ENCODE measurements around the gene AK5. TPM values are rescaled to one million over a fixed set of nuclear protein-coding genes. Genes with fewer than 3 reads are reported as not detected.

AK5 gene
- total RNA-seq, 1 donor from 2014 or later, result not detected

DNA sequence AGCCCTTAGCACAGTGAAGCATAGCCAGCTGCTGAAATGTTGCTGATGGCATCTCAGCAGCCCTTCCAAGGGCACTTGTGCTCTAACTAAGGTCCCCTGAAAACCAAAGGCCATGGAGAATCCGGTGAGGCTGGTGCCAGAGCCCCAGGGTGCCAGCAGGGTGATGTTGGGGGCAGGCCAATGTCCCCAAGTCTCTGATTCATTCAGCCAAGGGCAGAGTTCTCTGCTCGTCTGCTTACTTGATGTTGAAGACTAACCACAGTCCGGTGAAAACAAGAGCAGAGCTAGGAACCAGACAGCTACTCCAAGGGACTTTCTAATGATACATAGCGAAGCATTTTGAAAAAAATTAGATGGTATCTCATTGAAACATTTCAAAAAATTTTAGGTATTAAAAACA, 250.8 kb downstream of the AK5 start:
- no peak for DNase-seq (ENCODE audit: low spot score)
- no peak overlapping the region for H3K27ac Mint-ChIP-seq (ENCODE audit: unreplicated experiment)
- no peaks in the 10 kb centered on the region for H3K9me3 Mint-ChIP-seq (ENCODE audit: unreplicated experiment)
- TF ChIP-seq, protein P1, sequence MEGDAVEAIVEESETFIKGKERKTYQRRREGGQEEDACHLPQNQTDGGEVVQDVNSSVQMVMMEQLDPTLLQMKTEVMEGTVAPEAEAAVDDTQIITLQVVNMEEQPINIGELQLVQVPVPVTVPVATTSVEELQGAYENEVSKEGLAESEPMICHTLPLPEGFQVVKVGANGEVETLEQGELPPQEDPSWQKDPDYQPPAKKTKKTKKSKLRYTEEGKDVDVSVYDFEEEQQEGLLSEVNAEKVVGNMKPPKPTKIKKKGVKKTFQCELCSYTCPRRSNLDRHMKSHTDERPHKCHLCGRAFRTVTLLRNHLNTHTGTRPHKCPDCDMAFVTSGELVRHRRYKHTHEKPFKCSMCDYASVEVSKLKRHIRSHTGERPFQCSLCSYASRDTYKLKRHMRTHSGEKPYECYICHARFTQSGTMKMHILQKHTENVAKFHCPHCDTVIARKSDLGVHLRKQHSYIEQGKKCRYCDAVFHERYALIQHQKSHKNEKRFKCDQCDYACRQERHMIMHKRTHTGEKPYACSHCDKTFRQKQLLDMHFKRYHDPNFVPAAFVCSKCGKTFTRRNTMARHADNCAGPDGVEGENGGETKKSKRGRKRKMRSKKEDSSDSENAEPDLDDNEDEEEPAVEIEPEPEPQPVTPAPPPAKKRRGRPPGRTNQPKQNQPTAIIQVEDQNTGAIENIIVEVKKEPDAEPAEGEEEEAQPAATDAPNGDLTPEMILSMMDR (IDR thresholded peaks at IDR 0.05; ENCODE audit: unreplicated experiment), result no peak
- peaks cover 8% of the 10 kb centered on the region for H3K27me3 Mint-ChIP-seq (ENCODE audit: unreplicated experiment)
- no peak overlapping the region for H3K4me3 Mint-ChIP-seq (ENCODE audit: unreplicated experiment)
- H3K36me3 Mint-ChIP-seq (ENCODE audit: low read depth, unreplicated experiment), result no peaks in the 10 kb centered on the region
- H3K4me1 Mint-ChIP-seq (ENCODE audit: unreplicated experiment), result peaks cover 2% of the 10 kb centered on the region

DNA sequence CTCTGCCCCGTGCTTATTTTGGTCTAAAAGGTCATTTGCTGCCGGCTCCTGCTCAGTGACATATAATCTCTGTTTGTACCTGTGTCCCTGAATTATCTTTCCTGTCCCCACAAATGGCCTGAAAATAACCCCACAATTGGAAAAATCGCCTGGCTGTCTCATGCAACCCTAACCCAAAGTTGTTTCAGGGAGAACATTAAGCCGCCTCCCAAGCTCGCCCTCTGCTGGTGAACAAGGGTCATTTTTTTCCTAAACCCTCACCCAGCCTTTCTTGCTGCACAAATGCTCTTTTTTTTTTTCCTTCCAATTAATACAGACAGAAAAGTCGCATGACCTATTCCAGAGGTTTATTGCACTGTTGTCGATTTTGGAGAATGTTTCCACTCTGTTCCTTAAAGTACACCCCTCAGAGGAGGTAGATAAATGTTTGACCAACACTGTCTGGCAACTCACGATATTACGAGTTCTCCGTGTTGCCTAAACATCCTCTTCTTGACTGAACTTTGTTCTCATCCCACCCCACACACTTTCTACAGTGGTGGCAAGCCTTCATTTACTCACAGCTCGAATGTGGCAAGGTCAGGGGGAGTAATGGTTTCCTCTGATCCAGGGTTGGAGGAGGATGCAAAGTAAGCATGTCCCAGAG, 252.0 kb downstream of the AK5 start:
- peaks cover 2% of the 10 kb centered on the region for H3K4me1 Mint-ChIP-seq (ENCODE audit: unreplicated experiment)
- H3K36me3 Mint-ChIP-seq (ENCODE audit: low read depth, unreplicated experiment), result no peaks in the 10 kb centered on the region
- H3K27ac Mint-ChIP-seq (ENCODE audit: unreplicated experiment), result no peak overlapping the region
- H3K27me3 Mint-ChIP-seq (ENCODE audit: unreplicated experiment), result peaks cover 8% of the 10 kb centered on the region
- peak; percentile 67 for DNase-seq (ENCODE audit: low spot score)
- no peak overlapping the region for H3K4me3 Mint-ChIP-seq (ENCODE audit: unreplicated experiment)
- TF ChIP-seq, protein P1 (IDR thresholded peaks at IDR 0.05; ENCODE audit: unreplicated experiment), result peak; percentile 91
- H3K9me3 Mint-ChIP-seq (ENCODE audit: unreplicated experiment), result no peaks in the 10 kb centered on the region

DNA sequence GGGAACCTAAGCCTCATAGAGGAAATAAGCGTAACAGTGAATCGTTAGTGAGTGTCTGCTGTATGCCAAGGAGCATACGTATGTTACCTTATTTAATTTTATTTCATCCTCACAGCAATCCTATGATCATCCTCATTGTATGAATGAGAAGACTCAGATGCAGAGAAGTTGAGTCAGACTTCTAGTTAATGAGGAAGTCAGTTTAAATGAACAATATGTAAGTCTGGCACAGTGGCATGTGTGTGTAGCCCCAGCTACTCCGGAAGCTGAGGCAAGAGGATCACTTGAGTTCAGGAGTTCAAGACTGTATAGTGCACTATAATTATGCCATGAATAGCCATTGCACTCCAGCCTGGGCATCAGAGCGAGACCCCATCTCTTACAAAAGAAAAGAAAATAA, 252.6 kb downstream of the AK5 start:
- Mint-ChIP-seq H3K27ac (ENCODE audit: unreplicated experiment) (no peak overlapping the region), H3K4me3 (ENCODE audit: unreplicated experiment) (no peak overlapping the region), H3K36me3 (ENCODE audit: low read depth, unreplicated experiment) (no peaks in the 10 kb centered on the region), H3K9me3 (ENCODE audit: unreplicated experiment) (no peaks in the 10 kb centered on the region), H3K4me1 (ENCODE audit: unreplicated experiment) (peaks cover 2% of the 10 kb centered on the region), H3K27me3 (ENCODE audit: unreplicated experiment) (peaks cover 8% of the 10 kb centered on the region)
- TF ChIP-seq, protein P1 (IDR thresholded peaks at IDR 0.05; ENCODE audit: unreplicated experiment), result no peak
- no peak for DNase-seq (ENCODE audit: low spot score)

DNA sequence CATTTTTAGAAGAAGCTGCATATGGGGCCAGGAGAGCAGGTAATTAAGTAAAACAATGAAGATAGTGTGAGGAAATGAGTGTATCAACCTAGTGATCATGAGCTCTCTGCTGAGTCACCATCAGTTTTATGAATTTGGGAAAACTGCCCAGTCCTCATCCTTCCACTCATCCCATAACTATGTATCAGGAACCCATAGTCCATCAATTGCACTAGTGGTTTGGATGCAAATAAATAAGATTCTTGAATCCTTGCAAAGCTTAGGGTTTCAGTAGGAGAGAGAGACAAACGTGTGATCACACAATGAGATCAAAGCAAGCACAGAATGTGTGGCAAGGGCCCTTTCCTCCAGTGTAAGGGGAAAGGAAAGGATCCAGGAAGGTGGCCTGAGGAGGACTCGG, 255.0 kb downstream of the AK5 start:
- no peak overlapping the region for H3K4me3 Mint-ChIP-seq (ENCODE audit: unreplicated experiment)
- H3K4me1 Mint-ChIP-seq (ENCODE audit: unreplicated experiment), result peaks cover 2% of the 10 kb centered on the region
- TF ChIP-seq, protein P1 (IDR thresholded peaks at IDR 0.05; ENCODE audit: unreplicated experiment), result no peak
- no peaks in the 10 kb centered on the region for H3K9me3 Mint-ChIP-seq (ENCODE audit: unreplicated experiment)
- no peak for DNase-seq (ENCODE audit: low spot score)
- H3K36me3 Mint-ChIP-seq (ENCODE audit: low read depth, unreplicated experiment), result no peaks in the 10 kb centered on the region
- no peak overlapping the region for H3K27ac Mint-ChIP-seq (ENCODE audit: unreplicated experiment)
- peaks cover 6% of the 10 kb centered on the region for H3K27me3 Mint-ChIP-seq (ENCODE audit: unreplicated experiment)

DNA sequence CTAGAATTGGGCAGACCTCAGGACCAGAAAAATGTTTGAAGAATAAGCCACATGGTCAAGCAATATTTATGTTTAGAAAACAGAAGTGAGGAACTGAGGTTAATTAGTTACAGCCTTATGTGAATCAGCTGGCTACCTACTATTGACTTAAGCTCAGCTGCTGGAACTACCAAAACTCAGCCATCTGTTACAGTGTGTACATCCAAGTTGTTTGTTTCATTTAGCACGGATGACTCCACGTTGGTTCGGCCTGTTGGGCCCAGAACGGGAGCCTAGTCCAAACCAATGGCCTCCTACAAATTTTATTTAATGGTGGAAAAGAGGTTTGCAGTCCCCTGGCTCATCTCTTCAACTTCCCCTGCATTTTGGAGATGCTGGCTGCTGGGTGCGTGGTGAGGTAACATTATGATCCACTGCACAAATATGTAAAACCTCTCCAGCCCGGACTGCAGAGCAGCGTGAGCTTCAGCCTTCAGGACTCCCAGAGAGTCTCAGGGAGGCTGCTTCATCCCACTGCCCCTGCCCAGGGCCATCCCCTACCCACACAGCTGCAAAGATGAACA, 257.2 kb downstream of the AK5 start:
- no peaks in the 10 kb centered on the region for H3K36me3 Mint-ChIP-seq (ENCODE audit: low read depth, unreplicated experiment)
- TF ChIP-seq, protein P1 (IDR thresholded peaks at IDR 0.05; ENCODE audit: unreplicated experiment), result no peak
- no peak overlapping the region for H3K27ac Mint-ChIP-seq (ENCODE audit: unreplicated experiment)
- H3K4me1 Mint-ChIP-seq (ENCODE audit: unreplicated experiment), result no peaks in the 10 kb centered on the region
- DNase-seq (ENCODE audit: low spot score), result no peak
- H3K4me3 Mint-ChIP-seq (ENCODE audit: unreplicated experiment), result no peak overlapping the region
- peaks cover 4% of the 10 kb centered on the region for H3K27me3 Mint-ChIP-seq (ENCODE audit: unreplicated experiment)
- no peaks in the 10 kb centered on the region for H3K9me3 Mint-ChIP-seq (ENCODE audit: unreplicated experiment)

Measured in endothelial cell (in vitro differentiated cells).